Measurements from ENCODE around the gene LRRC40.

LRRC40 gene

DNA sequence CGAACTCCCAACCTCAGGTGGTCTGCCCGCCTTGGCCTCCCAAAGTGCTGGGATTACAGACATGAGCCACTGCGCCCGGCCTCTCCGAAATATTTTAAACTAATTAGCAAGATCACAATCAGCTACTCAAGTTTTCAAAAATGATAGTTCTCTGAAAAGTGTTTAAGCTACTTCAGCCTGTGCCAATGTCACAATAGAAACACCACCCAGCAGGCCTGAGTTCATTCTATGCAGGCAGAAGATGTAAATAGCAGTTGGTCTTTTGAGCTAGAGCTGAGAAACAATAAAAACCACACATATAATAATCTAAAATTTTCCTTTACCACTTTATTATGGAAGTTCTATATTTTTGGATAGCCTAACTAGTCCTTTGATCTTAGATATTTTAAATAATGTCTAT is 96.1 kb downstream of the LRRC40 start:
- DNase-seq, result no peak

DNA sequence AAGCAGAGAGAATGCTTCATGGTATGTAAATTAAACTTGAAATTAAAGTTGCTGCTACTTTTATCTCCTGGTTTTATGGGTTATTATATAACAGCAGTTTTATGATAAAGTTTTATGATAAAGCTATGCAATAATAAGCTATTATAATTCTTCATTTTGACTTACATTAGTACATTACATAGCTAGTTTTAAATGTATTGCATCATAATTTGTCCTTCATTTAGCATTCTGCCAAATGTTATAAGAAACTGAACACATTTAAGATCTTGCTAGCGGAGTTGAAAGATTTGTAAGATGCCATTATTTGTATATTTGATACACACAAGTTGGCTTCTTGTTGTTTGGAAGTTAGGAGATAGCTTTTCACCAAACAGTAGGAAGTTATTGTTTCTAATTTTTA is 101.6 kb downstream of the LRRC40 start:
- no peak for DNase-seq

DNA sequence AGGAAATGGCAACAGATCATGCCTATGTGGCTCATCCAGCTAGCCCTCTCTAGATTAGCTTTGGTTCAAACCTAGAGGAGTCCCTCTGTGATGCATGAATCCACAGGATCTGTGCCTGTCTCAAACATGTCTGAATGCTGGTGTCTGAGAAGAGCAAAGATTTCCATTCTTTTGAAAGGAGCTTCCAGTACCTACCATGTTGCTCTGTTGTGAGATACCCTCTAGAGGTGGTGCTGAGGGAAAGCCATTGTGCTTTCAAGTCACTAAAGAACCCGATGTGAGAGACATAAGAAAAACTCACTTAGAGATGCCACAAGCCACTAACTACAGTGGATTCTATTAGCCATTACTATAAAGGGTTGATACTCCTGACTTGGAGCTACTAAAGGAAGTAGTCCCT is 103.6 kb downstream of the LRRC40 start:
- no peak for DNase-seq

DNA sequence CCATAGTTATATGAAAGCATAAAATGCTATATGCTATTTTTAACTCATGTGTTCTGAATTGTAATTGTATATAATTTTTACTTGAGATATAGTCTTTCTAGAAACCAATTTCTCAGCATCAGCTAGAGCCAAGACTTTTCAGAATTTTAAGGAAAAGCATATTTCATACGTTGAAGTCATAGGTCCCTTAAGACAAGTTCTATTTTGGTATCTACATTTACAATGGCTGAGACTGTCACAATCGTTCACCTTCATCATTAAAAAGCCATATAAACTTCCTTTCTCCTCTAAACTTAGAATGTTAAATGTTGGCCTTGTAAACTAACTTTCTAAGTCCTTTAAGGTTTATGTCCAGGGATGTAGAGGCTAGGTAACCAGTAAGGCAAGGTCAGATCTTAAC is 104.1 kb downstream of the LRRC40 start:
- no peak for DNase-seq

Measured in NCI-H1694 (cell line).